DOHH2 (cell line): ENCODE data around the gene AP3B1.

ENCODE experiments used
- CTCF ChIP-seq: fragments of 200-600 bp; sonication (generic); IDR thresholded peaks from one replicate; pipeline ENCODE4 v1.5.1; 2014; ENCODE audit warnings: antibody characterized with exemption, mild to moderate bottlenecking, low read depth, low read length; ENCODE audit not compliant: poor library complexity, severe bottlenecking
- EZH2phosphoT487 ChIP-seq: fragments of 200-600 bp; sonication (generic); IDR thresholded peaks from 2 replicates; pipeline ENCODE4 v1.6.1; 2017; ENCODE audit warnings: borderline replicate concordance, mild to moderate bottlenecking, antibody characterized with exemption, low read length, moderate library complexity, mixed read lengths

DNA sequence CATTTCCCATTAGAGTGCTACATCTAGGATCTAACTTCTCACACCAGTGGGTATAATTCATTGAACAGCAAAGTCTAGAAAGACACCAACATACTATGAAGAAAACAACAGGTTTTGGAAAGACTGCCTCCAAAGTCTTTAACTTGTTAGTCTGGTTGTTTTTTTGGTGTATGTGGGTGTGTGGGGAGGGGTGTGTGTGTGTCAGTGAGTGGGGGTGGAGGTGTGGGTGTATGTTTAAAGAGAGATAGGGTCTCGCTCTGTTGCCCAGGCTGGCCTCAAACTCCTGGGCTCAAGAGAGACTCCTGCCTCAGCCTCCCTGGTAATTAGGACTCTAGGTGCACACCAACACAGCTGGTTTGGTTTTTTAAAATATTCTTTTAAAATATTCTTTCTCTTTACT is 59.7 kb downstream of the AP3B1 start:
- TF ChIP-seq CTCF (no peak), EZH2phosphoT487 (no peak)
